Measurements from ENCODE around the gene PALS2.

The PALS2 gene

DNA sequence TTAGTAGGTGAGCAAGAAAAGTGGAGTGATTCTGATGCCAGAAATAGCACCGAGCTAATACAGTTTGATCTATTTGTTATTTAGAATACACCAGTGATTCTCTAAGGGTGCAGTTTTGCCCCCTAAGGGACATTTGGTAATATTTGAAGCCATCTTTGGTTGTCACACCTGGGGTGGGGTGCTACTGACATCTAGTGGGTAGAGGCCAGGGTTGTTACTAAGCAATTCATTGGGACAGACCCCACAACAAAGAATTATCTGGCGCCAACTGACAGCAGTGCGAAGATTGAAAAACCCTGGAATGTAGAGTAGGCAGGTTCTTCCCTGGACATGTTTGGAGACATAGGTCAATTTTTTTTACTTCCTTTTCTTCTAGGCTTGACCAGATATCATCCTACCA, 14.6 kb downstream of the PALS2 start:
- DNase-seq (ENCODE audit: low spot score) = no peak

DNA sequence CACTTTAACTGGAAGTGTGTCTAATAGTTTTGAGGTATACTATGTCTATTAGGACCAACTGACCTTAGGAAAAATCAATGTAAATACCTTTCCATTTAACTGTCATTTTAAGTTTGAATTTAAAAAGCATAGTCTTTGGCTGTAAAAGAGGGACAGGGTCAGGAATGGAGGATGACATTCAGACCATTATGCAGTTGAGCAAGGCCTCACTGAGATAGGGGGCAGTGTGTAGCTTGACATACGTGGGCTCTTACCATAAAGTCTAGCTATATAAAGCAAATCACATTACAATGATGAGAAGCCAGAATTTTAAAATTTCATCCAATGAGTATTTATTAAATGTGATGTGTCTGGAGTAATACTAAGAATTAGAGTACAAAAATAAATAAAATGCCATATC, 17.9 kb downstream of the PALS2 start:
- no peak for DNase-seq (ENCODE audit: low spot score)

DNA sequence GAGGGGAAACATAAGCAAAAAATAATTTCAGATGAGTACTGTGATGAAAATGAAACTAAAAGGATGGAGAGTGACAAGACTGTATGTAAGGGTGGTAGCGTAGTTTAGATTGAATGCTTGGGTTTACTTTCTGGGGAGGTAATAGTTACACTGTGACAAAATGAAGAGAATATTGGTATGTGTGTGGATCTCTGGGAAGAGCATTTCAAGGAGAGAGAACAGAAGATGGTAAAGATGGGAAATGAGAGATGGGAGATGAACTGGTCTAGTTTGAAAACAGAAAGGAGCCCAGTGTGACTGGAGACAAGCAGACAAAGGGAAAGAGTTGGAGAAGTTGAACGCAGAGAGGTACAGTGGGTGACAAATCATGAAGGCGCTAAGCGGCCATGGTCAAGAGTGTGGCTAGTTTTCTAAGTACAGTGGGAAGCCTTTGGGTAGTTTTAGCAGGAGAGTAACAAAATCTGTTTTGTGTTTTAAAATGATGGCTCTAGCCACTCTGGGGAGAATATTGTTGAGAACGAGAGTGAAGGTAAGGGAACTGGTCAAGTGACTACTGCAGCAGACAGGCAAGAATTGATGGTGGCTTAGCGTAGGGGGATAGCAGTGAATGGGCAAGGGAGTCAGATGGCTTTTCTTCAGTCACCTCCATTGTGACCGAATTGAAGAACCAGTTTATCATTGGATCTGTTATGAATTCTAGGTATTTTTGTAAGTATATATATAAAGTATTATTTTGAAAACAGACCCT, 22.6 kb downstream of the PALS2 start:
- no peak for DNase-seq (ENCODE audit: low spot score)

DNA sequence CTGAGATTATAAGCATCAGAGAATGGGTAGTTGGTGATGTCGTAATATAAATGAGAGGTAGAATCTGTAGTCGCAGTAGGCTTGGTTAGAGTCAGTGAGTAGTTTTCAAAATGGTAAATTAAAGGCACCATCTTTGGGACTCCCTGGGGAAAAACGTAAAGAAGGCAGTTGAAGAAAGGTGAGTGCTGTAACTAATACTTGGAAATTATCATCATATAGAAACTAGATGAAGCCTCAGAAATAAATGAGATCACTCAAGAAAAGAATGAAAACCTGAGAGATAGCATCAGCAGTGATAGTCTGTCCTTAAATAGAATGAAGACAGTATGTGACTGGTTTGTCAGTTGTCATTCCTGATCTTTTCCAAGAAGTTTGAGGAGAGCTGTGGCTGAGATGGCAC, 23.8 kb downstream of the PALS2 start:
- DNase-seq (ENCODE audit: low spot score) = no peak

DNA sequence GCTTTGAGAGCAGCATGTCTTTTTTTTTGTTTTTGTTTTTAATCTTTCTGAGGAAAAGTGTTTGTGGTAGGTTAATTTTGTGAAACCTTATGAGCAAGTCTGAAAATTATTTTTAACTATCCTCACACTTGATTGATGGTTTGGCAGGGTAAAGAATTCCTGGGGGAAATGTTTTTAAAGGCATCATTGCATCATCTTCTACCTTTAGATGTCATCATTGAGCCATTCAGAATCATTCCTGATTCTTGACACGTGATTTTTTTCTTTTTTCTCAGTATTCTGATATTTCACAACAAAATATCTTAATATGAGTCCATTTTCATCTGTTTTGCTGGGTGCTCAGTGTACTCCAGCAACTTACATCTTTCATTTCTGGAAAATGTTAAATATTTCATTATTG, 28.3 kb downstream of the PALS2 start:
- no peak for DNase-seq (ENCODE audit: low spot score)

DNA sequence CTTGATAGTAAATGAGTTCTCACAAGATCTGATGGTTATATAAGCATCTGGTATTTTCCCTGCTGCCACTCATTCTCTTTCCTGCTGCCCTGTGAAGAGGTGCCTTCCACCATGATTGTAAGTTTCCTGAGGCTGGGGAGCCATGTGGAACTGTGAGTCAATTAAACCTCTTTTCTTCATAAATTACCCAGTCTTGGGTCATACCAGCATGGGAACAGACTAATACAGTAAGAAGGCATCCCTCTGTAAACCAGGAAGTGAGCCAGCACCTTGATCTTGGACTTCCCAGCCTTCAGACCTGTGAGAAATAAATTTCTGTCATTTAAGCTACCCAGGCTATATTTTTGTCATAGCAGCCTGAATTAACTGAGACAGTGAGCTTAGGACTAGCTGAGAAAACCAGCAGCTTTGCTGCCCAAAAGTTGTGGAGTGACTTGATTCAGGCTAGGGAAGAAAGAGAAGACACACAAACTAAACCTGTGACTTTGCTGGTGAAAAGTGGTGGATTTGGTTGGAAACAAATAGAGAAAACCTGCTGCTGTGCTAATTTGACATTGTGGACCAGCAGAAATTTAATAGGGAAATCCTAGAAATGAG, 29.7 kb downstream of the PALS2 start:
- no peak for DNase-seq (ENCODE audit: low spot score)

DNA sequence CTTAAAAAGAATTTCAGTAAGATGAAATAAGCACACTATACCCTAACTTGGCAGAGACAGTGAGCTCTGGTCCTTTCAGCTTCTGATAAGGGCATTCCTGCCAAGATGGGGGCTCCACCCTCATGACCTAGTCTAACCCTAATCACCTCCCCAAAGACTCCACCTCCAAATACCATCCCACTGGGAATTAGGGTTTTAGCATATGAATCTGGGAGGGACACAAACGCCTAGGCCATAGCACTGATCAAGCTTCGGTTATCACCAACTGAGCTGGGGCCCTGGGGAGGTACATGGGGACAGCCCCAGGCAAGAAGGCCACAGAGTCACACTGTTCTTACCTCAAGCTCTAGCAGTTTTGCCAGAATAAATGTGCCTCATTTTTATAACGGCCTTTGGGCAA, 31.4 kb downstream of the PALS2 start:
- no peak for DNase-seq (ENCODE audit: low spot score)

DNA sequence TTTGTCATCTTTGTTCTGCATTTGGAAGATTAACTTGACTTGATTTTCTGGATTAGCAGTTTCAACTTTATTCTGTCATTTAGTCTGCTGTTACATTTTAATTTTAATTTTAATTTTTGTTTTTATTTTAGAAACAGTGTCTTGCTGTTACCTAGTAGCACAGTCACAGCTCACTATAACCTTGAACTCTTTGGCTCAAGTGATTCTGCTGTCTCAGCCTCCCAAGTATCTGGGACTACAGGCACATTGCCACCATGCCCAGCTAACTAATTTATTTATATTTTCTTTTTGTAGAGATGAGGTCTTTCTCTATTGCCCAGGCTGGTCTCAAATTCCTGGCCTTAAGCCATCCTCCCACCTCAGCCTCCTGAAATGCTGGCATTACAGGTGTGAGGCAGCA, 35.3 kb downstream of the PALS2 start:
- no peak for DNase-seq (ENCODE audit: low spot score)

DNA sequence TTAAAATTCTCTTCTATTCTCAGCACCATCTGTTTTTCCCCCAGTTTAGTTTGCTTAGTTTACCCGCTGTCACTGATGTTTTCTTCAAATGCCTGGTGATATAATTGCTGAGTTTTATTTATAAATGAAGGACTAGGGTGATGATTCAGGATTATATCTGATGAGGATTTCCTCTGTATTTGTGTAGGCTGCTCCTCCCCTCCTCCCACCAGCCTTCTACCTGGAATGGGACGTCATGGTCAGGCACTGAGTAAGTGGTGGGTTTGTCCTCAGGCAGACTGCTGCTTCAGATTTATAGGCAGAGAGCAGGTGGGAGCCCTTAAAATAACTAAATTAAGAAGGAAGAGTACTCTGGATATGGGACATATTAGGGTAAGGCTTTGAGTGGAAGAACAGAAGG, 35.8 kb downstream of the PALS2 start:
- no peak for DNase-seq (ENCODE audit: low spot score)

DNA sequence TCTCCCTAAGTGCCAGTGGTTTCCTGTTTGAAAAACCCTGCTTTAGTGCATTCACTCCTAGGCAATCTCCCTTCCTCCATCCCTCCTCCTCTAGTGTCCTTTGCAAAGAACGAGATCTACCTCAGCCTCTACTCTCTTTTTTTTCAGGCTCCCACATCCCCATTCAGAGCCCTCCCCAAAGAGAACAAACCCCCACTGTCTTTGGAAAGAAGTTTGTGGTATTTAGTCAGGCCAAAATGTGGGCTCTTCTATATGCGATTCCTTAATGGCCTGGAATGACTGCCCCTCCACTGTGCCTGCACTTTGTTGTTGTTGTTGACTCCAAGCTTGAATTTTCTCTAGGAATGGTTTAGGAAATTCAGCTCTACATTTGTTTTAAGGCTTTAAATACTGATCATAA, 36.3 kb downstream of the PALS2 start:
- no peak for DNase-seq (ENCODE audit: low spot score)

DNA sequence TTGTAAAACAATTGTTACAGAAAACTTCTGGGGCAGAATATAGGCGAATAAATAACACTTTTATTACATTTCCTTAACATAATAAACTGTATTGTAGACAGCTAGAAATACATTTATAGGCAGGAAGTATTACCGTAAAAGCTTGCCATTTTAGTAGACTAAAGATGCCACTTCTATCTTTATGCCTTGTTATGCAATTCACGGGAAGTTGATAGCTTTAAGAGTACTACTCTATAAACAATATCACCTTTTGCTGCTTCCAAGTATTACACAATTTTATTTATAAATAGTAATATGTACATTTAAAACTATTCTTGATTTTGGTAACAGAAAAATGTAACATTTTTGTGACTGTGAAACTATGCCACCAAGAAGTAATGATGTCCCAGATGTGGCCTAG, 37.9 kb downstream of the PALS2 start:
- DNase-seq (ENCODE audit: low spot score) = no peak

DNA sequence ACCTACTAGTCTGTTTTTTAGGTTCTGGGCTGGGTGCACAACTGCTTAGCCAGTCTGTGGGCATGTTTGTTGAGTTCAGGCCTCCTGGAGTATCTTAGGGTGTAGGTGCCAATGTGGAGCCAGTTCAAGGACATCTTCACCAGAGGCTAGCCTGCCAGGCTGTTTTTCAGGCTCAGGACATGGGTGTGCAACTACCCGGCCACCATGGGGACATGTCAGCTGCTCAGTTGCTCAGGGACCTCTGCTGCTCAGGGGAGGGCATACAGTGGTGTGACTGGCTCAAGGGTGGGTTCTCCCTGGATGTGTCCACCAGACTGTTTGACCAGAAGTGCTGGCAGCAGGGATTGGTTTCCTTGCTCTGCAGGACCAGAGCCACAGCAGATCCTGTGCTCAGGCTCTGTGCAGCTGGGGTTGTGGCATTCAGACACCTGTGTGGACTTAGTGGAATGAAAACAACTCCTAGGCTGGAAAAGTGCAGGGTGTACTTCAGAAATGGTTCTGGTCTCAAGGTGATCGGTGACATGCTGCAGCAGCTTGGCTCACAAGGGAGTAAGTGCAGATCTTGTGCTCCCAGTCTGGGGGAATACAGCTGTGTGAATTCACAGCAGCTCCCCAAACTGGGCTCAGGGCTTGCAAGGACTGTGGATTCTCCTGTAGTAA, 44.8 kb downstream of the PALS2 start:
- DNase-seq (ENCODE audit: low spot score) = no peak

DNA sequence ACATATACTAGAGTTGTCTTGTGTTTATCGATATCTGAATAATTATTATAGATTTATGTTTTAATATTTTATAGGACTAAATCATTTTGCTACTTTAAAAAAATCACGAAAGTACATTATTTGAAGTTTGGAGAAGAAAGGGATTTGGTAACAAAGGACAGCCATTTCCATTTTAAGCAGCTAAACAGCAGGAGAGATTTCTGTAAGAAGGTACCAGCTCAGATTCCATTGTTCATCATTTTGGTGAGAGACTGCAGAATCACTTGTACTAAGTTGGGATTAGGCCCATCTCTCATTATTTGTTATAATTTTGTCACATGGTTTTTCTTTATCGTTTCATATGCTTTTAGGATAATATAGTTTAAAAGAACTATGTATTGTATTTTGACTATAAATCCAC, 46.7 kb downstream of the PALS2 start:
- DNase-seq (ENCODE audit: low spot score) = no peak

DNA sequence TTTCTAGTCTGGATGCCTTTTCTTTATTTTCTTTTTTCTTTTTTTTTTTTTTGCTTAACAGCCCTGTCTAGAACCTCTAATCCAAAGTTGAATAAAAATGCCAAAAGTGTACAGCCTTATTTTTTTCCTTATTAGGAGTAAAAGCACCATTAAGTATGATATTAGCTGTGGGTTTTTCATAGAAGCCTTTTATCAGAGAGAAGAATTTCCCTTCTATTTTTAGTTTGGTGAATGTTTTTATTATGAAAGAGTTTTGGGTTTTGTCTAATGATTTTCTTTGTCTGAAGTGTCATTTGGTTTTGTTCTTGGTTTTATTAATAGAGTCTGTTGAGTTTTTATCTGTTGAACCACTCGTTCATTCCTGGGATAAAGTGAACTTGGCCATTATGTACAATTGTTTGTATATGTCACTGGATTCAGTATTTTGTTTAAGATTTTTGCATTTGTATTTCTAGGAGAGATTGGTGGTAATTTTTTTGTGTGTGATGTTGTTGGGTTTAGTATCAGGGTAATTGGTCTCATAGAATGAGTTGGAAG, 49.5 kb downstream of the PALS2 start:
- DNase-seq (ENCODE audit: low spot score) = no peak
